Endothelial cell (in vitro differentiated cells): ENCODE data around the gene DCTD. TPM values are rescaled to one million over a fixed set of nuclear protein-coding genes. Genes with fewer than 3 reads are reported as not detected.

Experiments used
- DNase-seq: peaks from one replicate; pipeline ENCODE4 v3.0.0; 2021; ENCODE audit warnings: low spot score
- H3K27ac Mint-ChIP-seq: one replicate; pipeline ENCODE4 v1.8.0; 2021; ENCODE audit warnings: mixed read lengths, inconsistent platforms; ENCODE audit not compliant: unreplicated experiment
- H3K27me3 Mint-ChIP-seq: one replicate; pipeline ENCODE4 v1.8.0; 2021; ENCODE audit warnings: mild to moderate bottlenecking, moderate library complexity, mixed read lengths, inconsistent platforms; ENCODE audit not compliant: unreplicated experiment
- H3K36me3 Mint-ChIP-seq: one replicate; pipeline ENCODE4 v1.8.0; 2021; ENCODE audit warnings: mild to moderate bottlenecking, low read depth, mixed read lengths, inconsistent platforms; ENCODE audit not compliant: unreplicated experiment
- H3K4me1 Mint-ChIP-seq: one replicate; pipeline ENCODE4 v1.8.0; 2021; ENCODE audit warnings: mild to moderate bottlenecking, mixed read lengths, inconsistent platforms; ENCODE audit not compliant: unreplicated experiment
- H3K4me3 Mint-ChIP-seq: one replicate; pipeline ENCODE4 v1.8.0; 2021; ENCODE audit warnings: mild to moderate bottlenecking, mixed read lengths, inconsistent platforms; ENCODE audit not compliant: unreplicated experiment
- H3K9me3 Mint-ChIP-seq: one replicate; pipeline ENCODE4 v1.8.0; 2021; ENCODE audit warnings: mixed read lengths, inconsistent platforms; ENCODE audit not compliant: unreplicated experiment
- total RNA-seq: library from RNA; stranded (reverse); fragmentation: NEBNext Ultra II Directional; extraction: Animal tissue kit (Norgen Biotek cat#: 25700); gene quantifications from one replicate; pipeline ENCODE4 v1.2.1, GENCODE V29; 2021; ENCODE audit not compliant: unreplicated experiment
- TF ChIP-seq, protein P1 (sequence below): fragments of 200-600 bp; sonication (generic); IDR thresholded peaks from one replicate; pipeline ENCODE4 v1.5.0; 2021; ENCODE audit warnings: antibody characterized with exemption; ENCODE audit not compliant: unreplicated experiment

DCTD gene
- total RNA-seq, 1 donor from 2014 or later, result 115 TPM

DNA sequence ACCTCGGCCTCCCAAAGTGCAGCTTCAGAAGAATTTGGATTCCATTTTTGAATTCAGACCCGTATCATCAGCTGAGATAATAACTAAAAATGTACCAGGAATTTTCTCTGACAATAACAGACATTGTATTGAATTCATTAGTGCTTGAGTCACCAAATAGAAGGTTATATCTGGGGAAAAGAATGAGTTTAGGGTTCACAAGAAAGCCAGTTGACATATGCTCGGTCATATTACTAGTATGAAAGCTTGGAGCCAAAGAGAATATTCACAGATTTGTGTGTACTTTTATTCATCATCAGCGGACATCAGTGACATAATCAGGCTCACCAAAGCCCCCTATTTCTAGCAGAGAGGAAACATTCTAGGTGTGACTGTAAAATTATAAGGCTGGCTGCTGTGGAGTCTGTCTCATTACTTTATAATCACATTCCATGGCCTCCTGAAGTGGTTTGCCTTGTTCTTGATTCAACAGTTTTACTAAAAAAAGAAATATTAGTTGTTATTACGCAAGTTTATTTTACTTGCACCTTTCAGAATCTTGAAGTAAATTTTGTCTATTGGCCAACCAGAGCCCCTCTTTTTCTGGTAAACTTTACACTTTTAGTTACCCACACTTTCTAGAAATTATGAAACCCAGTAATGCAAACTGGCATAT is 14.6 kb upstream of the DCTD start:
- no peak for DNase-seq
- no peak overlapping the region for H3K27ac Mint-ChIP-seq
- TF ChIP-seq, protein P1, sequence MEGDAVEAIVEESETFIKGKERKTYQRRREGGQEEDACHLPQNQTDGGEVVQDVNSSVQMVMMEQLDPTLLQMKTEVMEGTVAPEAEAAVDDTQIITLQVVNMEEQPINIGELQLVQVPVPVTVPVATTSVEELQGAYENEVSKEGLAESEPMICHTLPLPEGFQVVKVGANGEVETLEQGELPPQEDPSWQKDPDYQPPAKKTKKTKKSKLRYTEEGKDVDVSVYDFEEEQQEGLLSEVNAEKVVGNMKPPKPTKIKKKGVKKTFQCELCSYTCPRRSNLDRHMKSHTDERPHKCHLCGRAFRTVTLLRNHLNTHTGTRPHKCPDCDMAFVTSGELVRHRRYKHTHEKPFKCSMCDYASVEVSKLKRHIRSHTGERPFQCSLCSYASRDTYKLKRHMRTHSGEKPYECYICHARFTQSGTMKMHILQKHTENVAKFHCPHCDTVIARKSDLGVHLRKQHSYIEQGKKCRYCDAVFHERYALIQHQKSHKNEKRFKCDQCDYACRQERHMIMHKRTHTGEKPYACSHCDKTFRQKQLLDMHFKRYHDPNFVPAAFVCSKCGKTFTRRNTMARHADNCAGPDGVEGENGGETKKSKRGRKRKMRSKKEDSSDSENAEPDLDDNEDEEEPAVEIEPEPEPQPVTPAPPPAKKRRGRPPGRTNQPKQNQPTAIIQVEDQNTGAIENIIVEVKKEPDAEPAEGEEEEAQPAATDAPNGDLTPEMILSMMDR, result no peak
- H3K4me3 Mint-ChIP-seq, result no peak overlapping the region
- no peaks in the 10 kb centered on the region for H3K36me3 Mint-ChIP-seq
- H3K4me1 Mint-ChIP-seq, result no peaks in the 10 kb centered on the region
- no peaks in the 10 kb centered on the region for H3K9me3 Mint-ChIP-seq
- no peaks in the 10 kb centered on the region for H3K27me3 Mint-ChIP-seq

DNA sequence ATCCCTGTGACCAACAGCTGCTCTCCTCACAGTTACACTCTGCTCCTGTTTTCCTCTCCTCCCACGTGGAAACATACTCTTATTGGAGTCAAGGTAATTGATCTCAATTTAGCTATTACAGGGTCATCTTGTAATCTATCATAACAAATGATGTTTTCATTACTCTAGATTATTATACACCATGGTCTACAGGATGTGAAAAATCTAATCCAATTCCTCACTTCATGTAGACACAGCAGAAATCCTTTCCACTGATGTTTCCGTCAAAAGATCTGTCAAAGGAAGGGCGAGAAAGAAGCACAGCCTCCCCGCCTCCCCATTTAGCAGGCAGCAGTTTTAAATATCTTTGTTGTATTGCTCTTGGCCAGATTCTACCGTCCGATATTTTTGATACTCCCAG is 13.7 kb upstream of the DCTD start:
- TF ChIP-seq, protein P1, result no peak
- Mint-ChIP-seq H3K9me3 (no peaks in the 10 kb centered on the region), H3K27me3 (no peaks in the 10 kb centered on the region), H3K27ac (no peak overlapping the region), H3K36me3 (no peaks in the 10 kb centered on the region), H3K4me3 (no peak overlapping the region), H3K4me1 (no peaks in the 10 kb centered on the region)
- no peak for DNase-seq

DNA sequence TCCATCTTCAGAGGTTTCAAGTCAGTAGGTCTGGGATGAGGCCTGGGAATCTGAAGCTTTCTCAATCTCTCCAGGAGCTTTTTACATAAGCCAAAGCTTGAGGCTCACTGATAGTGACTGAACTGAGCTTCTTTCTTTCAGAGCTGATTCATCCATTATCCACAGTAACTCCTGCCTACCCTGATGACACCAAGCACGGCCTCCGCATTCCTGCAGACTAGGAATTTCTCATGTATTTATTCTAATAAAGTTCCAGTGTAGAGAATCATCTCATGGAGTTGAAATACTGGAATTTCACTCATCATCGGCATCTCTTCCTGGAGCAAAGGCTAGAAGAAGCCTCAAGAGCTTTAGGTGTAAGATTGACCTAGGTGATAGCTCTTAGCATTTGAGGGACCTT is 12.1 kb upstream of the DCTD start:
- Mint-ChIP-seq H3K36me3 (no peaks in the 10 kb centered on the region), H3K27me3 (no peaks in the 10 kb centered on the region), H3K4me1 (no peaks in the 10 kb centered on the region), H3K27ac (no peak overlapping the region), H3K4me3 (no peak overlapping the region), H3K9me3 (no peaks in the 10 kb centered on the region)
- TF ChIP-seq, protein P1, result no peak
- no peak for DNase-seq

DNA sequence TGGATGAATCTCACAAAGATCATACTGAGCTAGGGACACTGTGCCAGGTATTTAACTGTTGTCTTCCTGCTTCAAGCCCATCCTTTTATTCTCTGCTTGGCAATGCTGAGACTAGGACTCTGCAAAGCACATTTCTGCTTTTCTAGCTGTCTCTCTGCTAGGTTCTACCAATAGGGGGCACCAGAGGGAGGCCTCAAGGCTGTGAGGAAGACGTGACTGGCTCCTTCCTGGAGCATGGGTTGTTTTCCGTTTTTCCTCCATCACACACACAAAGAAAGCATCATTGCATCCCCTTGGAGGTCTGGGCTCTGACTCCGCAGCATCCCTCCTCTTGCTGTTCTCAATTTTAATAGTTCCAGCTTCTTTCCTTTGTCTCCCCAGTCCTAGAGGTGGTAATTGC is 10.9 kb upstream of the DCTD start:
- no peaks in the 10 kb centered on the region for H3K27me3 Mint-ChIP-seq
- H3K4me3 Mint-ChIP-seq, result no peak overlapping the region
- peak; percentile 32 for DNase-seq

DNA sequence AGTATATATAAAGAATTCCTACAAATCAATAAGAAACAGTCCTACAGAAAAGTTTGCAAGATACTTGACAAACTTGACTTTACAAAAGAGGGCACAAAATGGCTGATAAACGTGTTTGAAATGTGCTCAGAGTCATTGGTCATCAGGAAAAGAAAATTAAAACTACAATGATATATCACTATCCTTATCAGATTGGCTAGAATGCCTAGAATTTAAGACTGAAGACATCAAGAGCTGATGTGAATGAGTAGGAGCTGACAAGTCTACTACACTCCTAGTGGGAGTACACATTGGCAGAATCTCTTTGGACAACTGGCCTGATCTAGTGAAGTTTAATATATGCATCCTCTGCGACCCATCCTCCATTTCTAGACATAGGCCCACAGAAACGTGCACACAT is 10.3 kb upstream of the DCTD start:
- H3K27ac Mint-ChIP-seq, result no peak overlapping the region
- no peak overlapping the region for H3K4me3 Mint-ChIP-seq
- H3K36me3 Mint-ChIP-seq, result no peaks in the 10 kb centered on the region
- no peaks in the 10 kb centered on the region for H3K27me3 Mint-ChIP-seq
- H3K9me3 Mint-ChIP-seq, result no peaks in the 10 kb centered on the region
- no peak for DNase-seq
- no peaks in the 10 kb centered on the region for H3K4me1 Mint-ChIP-seq
- TF ChIP-seq, protein P1, result no peak

More for the DNA sequence above, 10.9 kb upstream of the DCTD start:
- TF ChIP-seq, protein P1, result peak; percentile 57
- no peaks in the 10 kb centered on the region for H3K4me1 Mint-ChIP-seq
- no peak overlapping the region for H3K27ac Mint-ChIP-seq
- H3K9me3 Mint-ChIP-seq, result no peaks in the 10 kb centered on the region
- H3K36me3 Mint-ChIP-seq, result no peaks in the 10 kb centered on the region
